ENCODE data around the gene PSMC2. TPM values are rescaled to one million over a fixed set of nuclear protein-coding genes. Genes with fewer than 3 reads are reported as not detected.

PSMC2 gene
- total and polyA plus RNA-seq, 2 of the 4 experiments (the other 2 are of a cell fraction), result 184 to 311 TPM

DNA sequence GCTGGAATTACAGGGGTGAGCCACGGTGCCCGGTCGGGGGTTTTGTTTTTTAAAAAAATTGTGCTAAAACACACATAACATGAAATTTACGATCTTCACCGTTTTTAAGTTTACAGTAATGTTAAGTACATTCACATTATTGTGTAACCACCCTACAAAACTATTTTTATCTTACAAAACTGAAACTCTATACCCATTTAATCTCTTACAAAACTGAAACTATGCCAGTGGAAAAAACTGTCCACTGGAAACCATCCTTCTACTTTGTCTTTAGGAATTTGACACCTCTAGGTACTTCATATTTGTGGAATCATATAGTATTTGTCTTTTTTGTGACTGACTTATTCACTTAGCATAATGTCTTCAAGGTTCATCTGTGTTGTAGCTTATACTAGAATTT is 1.0 kb upstream of the PSMC2 start:
- WGBS, 2 experiments (ENCODE audit: extremely low coverage in 2 of 2, insufficient read length in 1 of 2), result no CpG with 5 or more reads among the region's 5 CpGs
- dilution Hi-C loops (cut with HindIII; ENCODE audit: low sequenced_read_pairs, unreplicated experiment) (no loop called here), intact Hi-C loops (cut with micrococcal nuclease) (no loop called here), in situ Hi-C loops (cut with MboI; ENCODE audit: low sequenced_read_pairs) (no loop called here)
- Histone ChIP-seq H3K4me1 (ENCODE audit: control insufficient read depth, insufficient read depth, low read length) (no peaks in the 10 kb centered on the region; the same call in none of the 2 replicates), H2BK20ac (ENCODE audit: low read depth, low read length) (no peak overlapping the region), H4K8ac (ENCODE audit: low read depth in 2 of 2, low read length in 2 of 2) (peak overlapping the region; percentile 21 to 93; a peak in 3 of 4 replicates), H3K79me1 (ENCODE audit: low read depth in 1 of 2, low read length in 2 of 2) (peaks cover 5 to 17% of the 10 kb centered on the region in 2 experiments; a peak in 2 of 4 replicates), H3K14ac (replicated peaks; ENCODE audit: low read depth, low read length) (no peak overlapping the region), H3K4me2 (ENCODE audit: low read depth, low read length) (no peak overlapping the region), H3K18ac (ENCODE audit: low read depth, low read length) (no peak overlapping the region), H2AK9ac (replicated peaks; ENCODE audit: low read depth, low read length, poor library complexity) (no peak overlapping the region), H2BK120ac (ENCODE audit: low read depth, low read length) (no peak overlapping the region), H3K36me3 (ENCODE audit: control insufficient read depth, insufficient read depth, low read length) (peaks cover 5% of the 10 kb centered on the region), H3K4ac (ENCODE audit: low read depth, low read length) (no peak overlapping the region), H3K27me3 (ENCODE audit: control insufficient read depth, insufficient read depth, low read length) (no peaks in the 10 kb centered on the region), H3K23ac (ENCODE audit: low read depth, low read length) (no peak overlapping the region), H3K9me3 (ENCODE audit: control insufficient read depth, insufficient read depth, low read length) (no peaks in the 10 kb centered on the region), H2AFZ (replicated peaks; ENCODE audit: low read length, poor library complexity) (no peak overlapping the region), H3K27ac (ENCODE audit: insufficient read depth, low read length) (no peak overlapping the region), H2BK15ac (ENCODE audit: low read depth, low read length) (no peak overlapping the region), H3K4me3 (ENCODE audit: insufficient read depth, low read depth, low read length) (no peak overlapping the region), H4K5ac (ENCODE audit: low read depth, low read length) (peak overlapping the region; percentile 18; the same call in 1 of the 2 replicates), H2BK5ac (ENCODE audit: low read depth, low read length, poor library complexity, severe bottlenecking) (no peak overlapping the region), H2AK5ac (ENCODE audit: low read depth, low read length) (no peak overlapping the region), H4K20me1 (ENCODE audit: insufficient read depth, low read length) (peaks cover 11% of the 10 kb centered on the region; the same call in 1 of the 2 replicates), H3K9ac (ENCODE audit: low read depth, low read length) (no peak overlapping the region), H3K56ac (ENCODE audit: extremely low read depth, insufficient read depth, low read length) (no peak overlapping the region), H3K9me1 (ENCODE audit: insufficient read depth, low read length) (no peaks in the 10 kb centered on the region; the same call in 1 of the 2 replicates), H4K91ac (ENCODE audit: insufficient read depth, low read depth, low read length) (no peak overlapping the region)
- DNase-seq (no peak), ATAC-seq (ENCODE audit: low read depth) (no peak)
- ChIA-PET POLR2A (ENCODE audit: unreplicated experiment) (no interaction called here), CTCF (no interaction called here)
- no TSS peak for BruUV-seq (replicated peaks)
- TF ChIP-seq CHD1 (IDR thresholded peaks at IDR 0.05; ENCODE audit: low read depth, low read length) (no peak), MXI1 (IDR thresholded peaks at IDR 0.05; ENCODE audit: borderline replicate concordance, low read depth, low read length) (no peak), POLR2A (IDR thresholded peaks at IDR 0.05; ENCODE audit: low read depth, low read length) (no peak), FOS (IDR thresholded peaks at IDR 0.05; ENCODE audit: low read depth, low read length) (no peak), SMC3 (IDR thresholded peaks at IDR 0.05; ENCODE audit: low read depth, low read length) (no peak), NFE2L2 (IDR thresholded peaks at IDR 0.05; ENCODE audit: low read depth, low read length) (no peak)

All from IMR-90 (cell line).